ENCODE measurements around the gene GVQW3. TPM values are rescaled to one million over a fixed set of nuclear protein-coding genes. Genes with fewer than 3 reads are reported as not detected.

GVQW3 gene
- total RNA-seq, 1 donor from 2014 or later, result 3.3 TPM

- no peak for DNase-seq
- Histone ChIP-seq H3K4me3 (no peak overlapping the region), H3K4me1 (no peaks in the 10 kb centered on the region), H3K9me3 (no peaks in the 10 kb centered on the region), H3K36me3 (peaks cover 44% of the 10 kb centered on the region), H3K27me3 (ENCODE audit: low read depth) (no peaks in the 10 kb centered on the region), H3K27ac (no peak overlapping the region)
- intact Hi-C loops (cut with DNase I), result no loop called here
- no peak for ATAC-seq
- TF ChIP-seq CTCF (IDR thresholded peaks at IDR 0.05), result no peak
Observed at GRCh38 chr11:76361374-76361773, 19.7 kb upstream of the GVQW3 start.

GRCh38 chr11:76361776-76362175 is 19.3 kb upstream of the GVQW3 start:
- Histone ChIP-seq H3K4me3 (no peak overlapping the region), H3K4me1 (no peaks in the 10 kb centered on the region), H3K27ac (no peak overlapping the region), H3K9me3 (no peaks in the 10 kb centered on the region), H3K36me3 (peaks cover 40% of the 10 kb centered on the region), H3K27me3 (ENCODE audit: low read depth) (no peaks in the 10 kb centered on the region)
- no peak for TF ChIP-seq CTCF (IDR thresholded peaks at IDR 0.05)
- DNase-seq (no peak), ATAC-seq (no peak)
- intact Hi-C loops (cut with DNase I), result no loop called here

- no peaks in the 10 kb centered on the region for H3K27me3 ChIP-seq (ENCODE audit: low read depth)
- ATAC-seq, result no peak
- intact Hi-C loops (cut with DNase I), result no loop called here
Observed at GRCh38 chr11:76362716-76363115, 18.4 kb upstream of the GVQW3 start.

GRCh38 chr11:76365038-76365679 is 16.0 kb upstream of the GVQW3 start:
- Histone ChIP-seq H3K27me3 (ENCODE audit: low read depth) (no peaks in the 10 kb centered on the region), H3K9me3 (no peaks in the 10 kb centered on the region), H3K4me3 (no peak overlapping the region), H3K27ac (no peak overlapping the region), H3K36me3 (peaks cover 17% of the 10 kb centered on the region), H3K4me1 (peaks cover 10% of the 10 kb centered on the region)
- intact Hi-C loops (cut with DNase I), result no loop called here
- peak in 1 of 2 donors; percentile 74 for ATAC-seq
- no peak for DNase-seq
- no peak for TF ChIP-seq CTCF (IDR thresholded peaks at IDR 0.05)

More at GRCh38 chr11:76362716-76363115, 18.4 kb upstream of the GVQW3 start:
- no peak for TF ChIP-seq CTCF (IDR thresholded peaks at IDR 0.05)
- Histone ChIP-seq H3K36me3 (peaks cover 36% of the 10 kb centered on the region), H3K4me3 (no peak overlapping the region), H3K9me3 (no peaks in the 10 kb centered on the region), H3K27ac (no peak overlapping the region), H3K4me1 (peaks cover 2% of the 10 kb centered on the region)
- no peak for DNase-seq

GRCh38 chr11:76368490-76368889 is 12.6 kb upstream of the GVQW3 start:
- H3K27ac ChIP-seq, result no peak overlapping the region
- H3K36me3 ChIP-seq, result peaks cover 11% of the 10 kb centered on the region
- H3K4me3 ChIP-seq, result no peak overlapping the region
- H3K4me1 ChIP-seq, result peaks cover 22% of the 10 kb centered on the region
- intact Hi-C loops (cut with DNase I), result no loop called here
- no peak for DNase-seq
- TF ChIP-seq CTCF (IDR thresholded peaks at IDR 0.05), result no peak
- no peak for ATAC-seq
- H3K27me3 ChIP-seq (ENCODE audit: low read depth), result no peaks in the 10 kb centered on the region
- H3K9me3 ChIP-seq, result no peaks in the 10 kb centered on the region
